ENCODE data around the gene PABPN1L.

The PABPN1L gene

GRCh38 chr16:88872650-88873331 lies 6.3 kb upstream of the PABPN1L start:
- TF ChIP-seq, protein P1, sequence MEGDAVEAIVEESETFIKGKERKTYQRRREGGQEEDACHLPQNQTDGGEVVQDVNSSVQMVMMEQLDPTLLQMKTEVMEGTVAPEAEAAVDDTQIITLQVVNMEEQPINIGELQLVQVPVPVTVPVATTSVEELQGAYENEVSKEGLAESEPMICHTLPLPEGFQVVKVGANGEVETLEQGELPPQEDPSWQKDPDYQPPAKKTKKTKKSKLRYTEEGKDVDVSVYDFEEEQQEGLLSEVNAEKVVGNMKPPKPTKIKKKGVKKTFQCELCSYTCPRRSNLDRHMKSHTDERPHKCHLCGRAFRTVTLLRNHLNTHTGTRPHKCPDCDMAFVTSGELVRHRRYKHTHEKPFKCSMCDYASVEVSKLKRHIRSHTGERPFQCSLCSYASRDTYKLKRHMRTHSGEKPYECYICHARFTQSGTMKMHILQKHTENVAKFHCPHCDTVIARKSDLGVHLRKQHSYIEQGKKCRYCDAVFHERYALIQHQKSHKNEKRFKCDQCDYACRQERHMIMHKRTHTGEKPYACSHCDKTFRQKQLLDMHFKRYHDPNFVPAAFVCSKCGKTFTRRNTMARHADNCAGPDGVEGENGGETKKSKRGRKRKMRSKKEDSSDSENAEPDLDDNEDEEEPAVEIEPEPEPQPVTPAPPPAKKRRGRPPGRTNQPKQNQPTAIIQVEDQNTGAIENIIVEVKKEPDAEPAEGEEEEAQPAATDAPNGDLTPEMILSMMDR (IDR thresholded peaks at IDR 0.05; ENCODE audit: low read depth, low read length, missing control alignments) = no peak
- no peak for DNase-seq (ENCODE audit: low read depth)
- no peak overlapping the region for H3K4me3 ChIP-seq (ENCODE audit: low read depth, low read length)

DNA sequence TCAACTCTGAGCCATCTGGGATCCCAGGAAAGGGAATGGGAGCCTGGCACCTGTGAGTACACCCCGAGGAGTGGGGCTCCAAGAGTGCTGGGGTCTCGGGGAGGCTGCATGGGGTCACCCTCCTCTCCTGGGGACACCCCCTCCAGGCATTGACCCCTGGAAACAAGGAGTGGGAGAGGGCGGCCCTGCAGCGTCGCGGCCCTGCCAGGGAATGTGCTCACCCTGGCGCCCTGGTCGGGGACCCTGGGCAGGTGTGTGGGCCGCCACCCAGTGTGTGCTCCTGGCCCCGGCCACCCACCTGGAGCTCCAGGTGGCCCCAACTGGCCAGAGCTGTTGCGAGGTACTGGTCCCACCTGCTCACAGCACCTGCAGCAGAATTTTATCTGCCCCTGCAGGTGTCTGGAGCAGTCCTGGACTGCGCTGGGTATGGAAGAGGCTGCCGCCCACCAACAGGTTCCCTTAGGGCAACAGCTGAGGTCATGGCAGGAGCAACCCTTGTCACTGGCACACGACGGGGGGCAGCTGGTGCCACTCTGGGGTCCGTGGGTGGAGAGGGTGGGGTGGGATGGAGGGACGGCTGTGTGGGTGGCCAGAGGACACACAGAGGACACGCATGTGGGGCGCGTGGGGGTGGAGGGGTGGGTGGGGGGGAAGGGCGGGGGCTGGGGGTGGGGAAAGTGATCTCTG lies 5.4 kb upstream of the PABPN1L start:
- TF ChIP-seq, protein P1 (IDR thresholded peaks at IDR 0.05; ENCODE audit: low read depth, low read length, missing control alignments) = no peak
- DNase-seq (ENCODE audit: low read depth) = no peak
- no peak overlapping the region for H3K4me3 ChIP-seq (ENCODE audit: low read depth, low read length)

DNA sequence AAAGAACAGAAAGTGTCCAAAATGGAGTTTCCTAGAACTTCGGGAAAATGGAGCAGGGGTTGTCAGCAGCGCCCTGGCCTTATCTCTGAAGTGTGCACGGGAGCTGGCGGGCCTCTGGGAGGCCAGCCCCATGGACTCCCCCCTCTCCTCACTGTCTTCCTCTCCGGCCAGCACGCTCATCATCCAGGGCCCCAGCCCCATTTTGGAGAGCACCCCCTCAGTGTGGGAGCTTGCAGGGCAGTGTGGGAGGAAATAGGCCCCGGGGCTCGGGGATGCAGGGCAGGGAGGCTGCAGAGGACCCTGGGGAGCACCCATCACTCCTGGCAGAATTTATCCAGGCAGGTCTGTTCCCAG lies 4.9 kb upstream of the PABPN1L start:
- DNase-seq (ENCODE audit: low read depth) = no peak
- TF ChIP-seq, protein P1 (IDR thresholded peaks at IDR 0.05; ENCODE audit: low read depth, low read length, missing control alignments) = no peak
- H3K4me3 ChIP-seq (ENCODE audit: low read depth, low read length) = no peak overlapping the region

DNA sequence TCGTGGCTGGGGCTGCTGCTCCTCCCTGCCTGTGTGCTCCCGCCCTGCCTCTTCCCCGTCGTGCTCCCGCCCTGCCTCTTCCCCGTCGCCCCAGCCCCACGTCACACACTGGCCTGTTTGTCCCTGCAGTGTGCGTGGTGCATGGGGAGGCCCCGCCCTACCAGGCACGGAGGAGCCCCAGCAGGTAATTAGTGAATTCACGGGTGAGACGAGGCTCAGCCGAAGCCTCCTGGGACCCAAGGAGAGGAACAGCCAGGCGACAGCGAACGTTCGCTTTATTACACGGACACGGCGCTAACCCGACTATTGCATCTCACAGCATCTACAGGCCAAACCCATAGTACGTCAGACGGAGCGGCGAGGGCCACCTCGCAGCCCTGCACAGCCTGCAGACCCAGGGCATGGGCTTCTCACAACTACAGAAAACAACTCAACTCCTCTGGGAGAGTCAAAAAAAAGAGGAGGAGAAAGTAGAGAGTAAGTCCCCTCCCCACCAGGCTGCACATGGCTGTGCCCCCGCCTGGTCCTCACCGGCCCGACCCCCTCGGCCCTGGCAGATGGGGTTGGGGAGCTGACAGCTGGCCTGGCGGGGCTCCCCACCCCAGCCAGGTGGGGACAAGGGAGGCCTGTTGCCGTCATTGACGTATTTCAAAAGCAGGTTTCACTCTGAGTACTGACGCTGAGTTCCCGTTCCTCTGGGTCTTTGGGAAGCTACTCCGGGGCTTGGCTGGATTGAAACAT lies 4.3 kb upstream of the PABPN1L start:
- no peak for DNase-seq (ENCODE audit: low read depth)
- no peak overlapping the region for H3K4me3 ChIP-seq (ENCODE audit: low read depth, low read length)
- TF ChIP-seq, protein P1 (IDR thresholded peaks at IDR 0.05; ENCODE audit: low read depth, low read length, missing control alignments) = no peak

DNA sequence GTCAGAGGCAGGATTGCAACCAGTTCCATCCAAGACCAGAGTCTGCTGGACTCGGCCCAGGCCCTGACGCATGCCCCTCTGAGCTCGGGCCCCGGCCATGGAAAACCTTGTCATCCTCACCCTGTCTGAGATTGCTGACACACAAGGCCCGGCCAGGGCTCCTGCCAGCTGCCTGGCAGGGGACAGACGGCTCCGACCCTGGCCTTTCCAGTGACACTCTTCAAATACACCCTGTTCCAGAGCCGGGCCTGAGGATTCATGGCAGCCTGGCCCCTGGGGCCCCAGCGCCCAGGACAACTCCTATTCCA lies 3.2 kb upstream of the PABPN1L start:
- TF ChIP-seq, protein P1 (IDR thresholded peaks at IDR 0.05; ENCODE audit: low read depth, low read length, missing control alignments) = no peak
- no peak overlapping the region for H3K4me3 ChIP-seq (ENCODE audit: low read depth, low read length)
- DNase-seq (ENCODE audit: low read depth) = no peak

GRCh38 chr16:88868974-88869672 lies 2.7 kb upstream of the PABPN1L start:
- TF ChIP-seq, protein P1 (IDR thresholded peaks at IDR 0.05; ENCODE audit: low read depth, low read length, missing control alignments) = no peak
- DNase-seq (ENCODE audit: low read depth) = no peak
- no peak overlapping the region for H3K4me3 ChIP-seq (ENCODE audit: low read depth, low read length)

Data from GM12864 (cell line).